GM21825 (cell line): ENCODE measurements around the gene SOX6.
"Not testable (repeated sequence)": the region's sequence is repeated elsewhere in the genome, so short reads cannot be mapped to it uniquely, and the experiment has no call there.

Experiments used
- ATAC-seq: cut with Tn5 transposase; IDR thresholded peaks from one replicate; pipeline ENCODE4 v1.9.1; 2021; ENCODE audit warnings: mild to moderate bottlenecking, moderate library complexity; ENCODE audit not compliant: unreplicated experiment

SOX6 gene

GRCh38 chr11:15942126-15942525, 414.2 kb downstream of the SOX6 start:
- ATAC-seq = no peak

- no peak for ATAC-seq
These were observed 415.1 kb downstream of the SOX6 start for GRCh38 chr11:15941206-15941770.

GRCh38 chr11:15940462-15941205, 415.7 kb downstream of the SOX6 start:
- ATAC-seq = no peak

- no peak for ATAC-seq
These were observed 417.4 kb downstream of the SOX6 start for GRCh38 chr11:15938983-15939382.

GRCh38 chr11:15938121-15938611, 418.2 kb downstream of the SOX6 start:
- ATAC-seq = no peak

GRCh38 chr11:15937601-15938120, 418.7 kb downstream of the SOX6 start:
- no peak for ATAC-seq

GRCh38 chr11:15936011-15936410, 420.3 kb downstream of the SOX6 start:
- no peak for ATAC-seq

GRCh38 chr11:15935373-15935772, 421.0 kb downstream of the SOX6 start:
- ATAC-seq = no peak

GRCh38 chr11:15933886-15934625, 422.3 kb downstream of the SOX6 start:
- ATAC-seq = no peak

- no peak for ATAC-seq
These were observed 423.9 kb downstream of the SOX6 start for GRCh38 chr11:15932417-15932816.

GRCh38 chr11:15931497-15931896, 424.8 kb downstream of the SOX6 start:
- ATAC-seq = no peak

- no peak for ATAC-seq
These were observed 425.8 kb downstream of the SOX6 start for GRCh38 chr11:15930442-15931025.

GRCh38 chr11:15929371-15929901, 426.9 kb downstream of the SOX6 start:
- no peak for ATAC-seq

GRCh38 chr11:15927864-15928217, 428.5 kb downstream of the SOX6 start:
- no peak for ATAC-seq

- ATAC-seq = no peak
These were observed 429.0 kb downstream of the SOX6 start for GRCh38 chr11:15927196-15927863.

- ATAC-seq = no peak
These were observed 430.3 kb downstream of the SOX6 start for GRCh38 chr11:15926071-15926470.

- no peak for ATAC-seq
These were observed 433.2 kb downstream of the SOX6 start for GRCh38 chr11:15923183-15923582.

GRCh38 chr11:15922745-15923144, 433.6 kb downstream of the SOX6 start:
- not testable (repeated sequence) for ATAC-seq

- no peak for ATAC-seq
These were observed 435.3 kb downstream of the SOX6 start for GRCh38 chr11:15920856-15921629.

- ATAC-seq = no peak
These were observed 437.7 kb downstream of the SOX6 start for GRCh38 chr11:15918674-15919073.
